Lower leg skin (tissue), 3 donors: ENCODE measurements around the gene PDE9A.

ENCODE experiments used
- CTCF ChIP-seq, 3 donors: fragments of 450-650 bp; IDR thresholded peaks; one replicate each; pipeline ENCODE4 v1.5.1; 2016; ENCODE audit warnings: antibody characterized with exemption in 3 of 3, mild to moderate bottlenecking in 3 of 3, moderate library complexity in 2 of 3
- POLR2A ChIP-seq, 2 donors: fragments of 450-650 bp; IDR thresholded peaks; one replicate each; pipeline ENCODE4 v1.6.1; 2016 to 2017; ENCODE audit warnings: antibody characterized with exemption in 2 of 2, mild to moderate bottlenecking in 1 of 2, moderate library complexity in 1 of 2

GRCh38 chr21:42641311-42642218 lies 11.9 kb upstream of the PDE9A start:
- no peak for TF ChIP-seq POLR2A (IDR thresholded peaks at IDR 0.05)
- TF ChIP-seq CTCF (IDR thresholded peaks at IDR 0.05), result no peak
